Tibial nerve (tissue), 4 donors: ENCODE measurements around the gene ANKRD11.

ENCODE experiments used
- EP300 ChIP-seq, 2 donors: sonication (generic); formaldehyde crosslinking; IDR thresholded peaks; one replicate each; pipeline ENCODE4 v1.6.1; 2017; ENCODE audit warnings: antibody characterized with exemption in 2 of 2, mild to moderate bottlenecking in 1 of 2
- TF ChIP-seq, protein P1 (sequence below), 5 experiments: fragments of 200-600 bp in 3 of 5; fragments of 450-650 bp in 2 of 5; sonication (generic) in 3 of 5; IDR thresholded peaks; one replicate each; pipeline ENCODE4 v1.5.1; 2016 to 2019; ENCODE audit warnings: antibody characterized with exemption in 5 of 5, mild to moderate bottlenecking in 3 of 5, moderate library complexity in 2 of 5

DNA sequence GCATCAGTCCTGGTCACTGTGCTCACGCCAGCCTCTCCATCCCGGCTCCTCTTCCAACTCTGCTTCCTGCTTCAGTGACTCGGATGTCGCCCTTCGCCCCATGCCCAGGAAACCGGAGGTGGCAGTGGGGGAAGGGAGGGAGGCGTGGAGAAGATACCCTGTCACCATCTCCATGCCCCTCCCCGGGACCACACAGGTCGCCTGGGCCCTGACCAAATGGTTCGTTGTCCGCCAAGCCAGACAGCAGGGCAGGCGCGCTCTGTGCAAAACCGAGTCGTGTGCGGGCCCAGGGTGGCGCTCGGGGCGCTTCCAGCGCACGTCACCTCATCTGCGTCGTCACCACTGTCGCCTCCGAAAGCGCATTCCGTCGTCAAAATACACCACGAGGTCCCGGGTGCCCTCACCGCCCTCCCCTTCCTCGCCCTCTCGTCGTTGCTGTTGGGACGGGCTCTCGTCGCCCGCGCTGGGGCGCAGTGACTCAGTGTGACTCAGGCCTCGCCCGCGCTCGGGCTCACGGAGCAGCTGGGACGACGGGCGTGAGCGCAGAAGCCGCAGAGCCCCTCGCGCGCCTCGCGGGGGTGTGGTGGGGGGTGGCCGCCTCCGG is 233.6 kb downstream of the ANKRD11 start:
- TF ChIP-seq, protein P1, sequence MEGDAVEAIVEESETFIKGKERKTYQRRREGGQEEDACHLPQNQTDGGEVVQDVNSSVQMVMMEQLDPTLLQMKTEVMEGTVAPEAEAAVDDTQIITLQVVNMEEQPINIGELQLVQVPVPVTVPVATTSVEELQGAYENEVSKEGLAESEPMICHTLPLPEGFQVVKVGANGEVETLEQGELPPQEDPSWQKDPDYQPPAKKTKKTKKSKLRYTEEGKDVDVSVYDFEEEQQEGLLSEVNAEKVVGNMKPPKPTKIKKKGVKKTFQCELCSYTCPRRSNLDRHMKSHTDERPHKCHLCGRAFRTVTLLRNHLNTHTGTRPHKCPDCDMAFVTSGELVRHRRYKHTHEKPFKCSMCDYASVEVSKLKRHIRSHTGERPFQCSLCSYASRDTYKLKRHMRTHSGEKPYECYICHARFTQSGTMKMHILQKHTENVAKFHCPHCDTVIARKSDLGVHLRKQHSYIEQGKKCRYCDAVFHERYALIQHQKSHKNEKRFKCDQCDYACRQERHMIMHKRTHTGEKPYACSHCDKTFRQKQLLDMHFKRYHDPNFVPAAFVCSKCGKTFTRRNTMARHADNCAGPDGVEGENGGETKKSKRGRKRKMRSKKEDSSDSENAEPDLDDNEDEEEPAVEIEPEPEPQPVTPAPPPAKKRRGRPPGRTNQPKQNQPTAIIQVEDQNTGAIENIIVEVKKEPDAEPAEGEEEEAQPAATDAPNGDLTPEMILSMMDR (IDR thresholded peaks at IDR 0.05): no peak
- TF ChIP-seq EP300 (IDR thresholded peaks at IDR 0.05): no peak
